T-helper 1 cell treated with Interleukin-12 subunit alpha and Interleukin-12 subunit beta and Interleukin-4 antibody, amounts not matched to agents 30 ng/mL and 1 ng/mL, for 36 hours (primary cell): ENCODE data around the gene RXRG. TPM values are rescaled to one million over a fixed set of nuclear protein-coding genes. Genes with fewer than 3 reads are reported as not detected.

Source experiments
- intact Hi-C: fragments of 100-400 bp; cut with micrococcal nuclease; formaldehyde crosslinking; loops from one replicate; pipeline ENCODE4 v1.15.1; 2024
- total RNA-seq: library from RNA; stranded (reverse); gene quantifications from 2 replicates; pipeline ENCODE4 v1.2.3, GENCODE V29; 2022

Gene RXRG
- total RNA-seq, 1 donor from 2014 or later, result not detected

DNA sequence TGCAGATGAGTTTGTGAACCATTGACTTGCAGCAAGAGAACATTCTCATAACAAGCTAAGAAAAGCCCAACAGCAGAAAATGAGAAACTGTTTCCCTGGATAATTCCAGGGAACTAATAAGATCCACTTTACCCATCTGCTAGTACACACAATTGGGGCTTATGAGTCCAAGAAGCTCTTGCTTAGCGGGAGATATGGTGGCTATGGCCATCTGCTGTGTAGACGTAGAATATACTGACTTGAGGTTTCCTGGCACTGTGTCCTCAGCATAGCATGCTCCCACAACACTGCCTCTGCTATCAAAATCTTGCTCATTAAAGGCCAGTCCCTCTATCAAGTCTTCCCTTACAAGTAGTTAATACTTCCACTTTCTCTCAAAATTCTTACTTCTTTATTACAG lies 6.8 kb upstream of the RXRG start:
- intact Hi-C loops, result no loop called here

DNA sequence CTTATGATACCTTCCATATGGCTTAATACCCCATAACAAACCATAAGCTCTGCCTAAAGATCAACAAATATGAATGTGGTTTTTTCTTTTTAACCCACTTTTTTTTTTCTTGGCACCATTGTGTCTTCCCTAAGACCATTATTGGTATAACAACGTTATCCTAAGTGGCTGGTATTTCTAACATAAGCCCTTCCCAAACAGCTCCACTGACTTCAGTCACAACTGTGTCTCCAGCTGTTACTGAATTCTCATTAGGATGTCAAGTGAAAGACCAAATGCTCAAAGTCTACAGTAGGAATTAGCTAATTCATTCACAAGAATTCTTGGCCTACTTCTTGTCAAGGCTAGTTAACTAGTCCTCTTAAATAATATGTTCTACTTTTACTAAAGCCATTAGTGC lies 4.2 kb upstream of the RXRG start:
- intact Hi-C loops, result no loop called here

- intact Hi-C loops, result no loop called here
Observed at GRCh38 chr1:165445388-165445787, 462 bp upstream of the RXRG start.

DNA sequence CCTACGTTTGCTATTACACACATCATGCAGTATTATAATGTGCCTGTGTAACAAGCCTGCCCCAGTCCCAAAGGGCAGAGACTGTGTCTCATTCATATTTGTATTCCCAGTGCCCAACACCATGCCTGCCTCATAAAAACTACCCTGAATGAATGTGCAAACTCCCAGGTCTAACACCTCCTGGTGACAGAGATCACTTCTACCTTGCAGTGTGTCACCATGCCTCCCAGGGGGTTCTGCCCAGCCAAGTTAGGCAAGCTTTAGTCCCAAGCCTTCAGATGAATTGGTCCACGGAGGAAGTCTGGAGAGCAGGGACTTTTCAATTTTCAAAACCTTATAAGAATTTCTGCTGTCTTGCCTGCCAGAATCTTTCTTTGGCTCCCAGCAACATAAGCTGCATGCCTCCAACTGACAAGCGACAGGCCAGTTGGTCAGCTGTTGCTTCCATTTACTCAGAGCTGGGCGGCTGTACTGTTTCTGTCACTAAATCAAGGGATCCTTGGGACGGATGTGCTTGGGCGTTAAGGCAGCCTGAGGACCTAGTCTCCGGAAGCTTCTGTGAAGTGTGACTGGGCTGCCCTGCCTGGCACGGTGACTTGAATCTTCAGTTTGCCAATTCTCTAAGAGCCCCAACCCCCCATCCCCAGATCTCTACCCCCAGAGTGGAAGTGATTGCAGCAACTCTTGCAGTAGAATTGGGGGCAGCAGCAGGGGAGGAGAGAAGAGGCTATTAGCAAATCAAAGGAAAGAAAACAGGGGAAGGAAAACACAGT lies 1.2 kb downstream of the RXRG start:
- intact Hi-C loops, result no loop called here

DNA sequence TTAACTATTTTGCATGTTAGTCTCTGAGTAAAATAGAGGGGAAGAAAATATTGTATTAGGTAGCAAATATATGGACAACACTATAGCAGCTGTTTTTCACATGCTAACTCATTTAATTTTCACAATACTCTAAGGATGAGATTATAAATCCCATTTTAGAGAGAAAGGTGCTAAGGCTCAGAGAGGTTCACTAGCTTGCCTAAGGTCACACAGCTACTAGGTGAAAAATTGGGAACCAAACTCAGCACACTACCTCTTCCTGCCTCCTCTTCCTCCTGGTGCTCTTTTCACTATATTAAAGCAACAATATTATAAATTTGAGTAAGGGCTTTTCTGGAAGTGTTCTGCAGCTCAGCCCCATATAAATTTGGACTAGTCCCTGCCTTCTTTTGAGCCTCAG lies 2.3 kb downstream of the RXRG start:
- intact Hi-C loops, result no loop called here

GRCh38 chr1:165442053-165442452 lies 2.9 kb downstream of the RXRG start:
- intact Hi-C loops, result no loop called here

GRCh38 chr1:165441166-165441880 lies 3.6 kb downstream of the RXRG start:
- intact Hi-C loops, result no loop called here

DNA sequence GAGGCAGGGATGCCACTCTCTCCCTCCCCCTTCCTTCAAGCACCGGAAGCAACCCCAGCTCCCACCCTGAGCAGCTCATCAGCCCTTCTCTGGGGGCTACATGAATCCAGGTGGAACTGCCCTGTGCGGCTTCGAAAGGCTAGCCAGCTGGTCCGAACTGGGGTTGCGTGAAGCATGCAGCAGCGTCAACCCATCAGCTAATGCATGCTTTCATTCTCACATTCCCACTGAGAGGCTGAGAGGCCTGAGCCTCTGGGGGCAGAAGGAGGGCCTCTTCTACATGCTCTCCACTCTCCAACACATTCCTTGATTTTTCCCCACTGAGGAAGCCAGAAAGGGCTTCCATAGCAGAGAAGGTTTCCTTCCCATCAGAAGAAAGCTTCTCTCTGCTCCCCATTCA lies 5.6 kb downstream of the RXRG start:
- intact Hi-C loops, result no loop called here

DNA sequence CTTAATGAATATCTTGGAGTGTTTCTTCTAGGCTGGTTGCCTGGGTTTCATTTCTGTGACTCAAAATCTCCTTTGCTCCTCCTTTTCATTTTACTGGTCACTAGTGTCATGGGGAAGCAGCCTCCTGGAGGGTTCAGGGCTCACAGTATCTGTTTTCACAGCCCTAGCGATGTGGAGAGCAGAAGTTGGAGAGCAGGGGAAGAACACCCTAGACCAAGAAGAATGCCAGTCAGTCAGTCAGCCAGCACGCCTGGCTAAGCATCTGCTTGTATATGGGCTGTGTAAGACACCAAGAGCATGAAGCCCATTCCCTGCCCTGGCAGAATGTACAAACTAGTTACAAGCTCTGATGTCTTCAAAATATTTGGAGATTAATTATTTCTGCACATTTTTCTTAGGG lies 7.9 kb downstream of the RXRG start:
- intact Hi-C loops, result no loop called here

- intact Hi-C loops, result no loop called here
Observed at GRCh38 chr1:165435801-165436200, 9.1 kb downstream of the RXRG start.

DNA sequence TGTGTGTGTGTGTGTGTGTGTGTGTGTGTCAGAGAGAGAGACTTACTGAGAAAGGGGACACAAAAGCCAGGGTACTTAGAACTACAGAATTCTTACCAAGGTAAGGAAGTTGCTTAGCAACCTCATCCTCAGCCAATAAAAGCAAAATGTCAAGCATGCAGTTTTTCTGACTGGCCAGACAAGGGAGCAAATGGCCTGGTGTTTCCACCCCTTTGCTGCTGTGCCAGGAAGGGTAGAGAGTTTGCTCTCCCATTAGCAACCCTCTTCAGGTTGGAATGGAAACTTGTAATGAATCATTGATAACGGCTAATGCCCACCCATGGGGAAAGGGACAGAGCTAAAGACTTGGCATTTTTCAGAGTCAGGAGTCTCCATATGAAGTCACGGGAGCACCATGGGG lies 10.6 kb downstream of the RXRG start:
- intact Hi-C loops, result no loop called here

- intact Hi-C loops, result no loop called here
Observed at GRCh38 chr1:165431079-165431478, 13.8 kb downstream of the RXRG start.

DNA sequence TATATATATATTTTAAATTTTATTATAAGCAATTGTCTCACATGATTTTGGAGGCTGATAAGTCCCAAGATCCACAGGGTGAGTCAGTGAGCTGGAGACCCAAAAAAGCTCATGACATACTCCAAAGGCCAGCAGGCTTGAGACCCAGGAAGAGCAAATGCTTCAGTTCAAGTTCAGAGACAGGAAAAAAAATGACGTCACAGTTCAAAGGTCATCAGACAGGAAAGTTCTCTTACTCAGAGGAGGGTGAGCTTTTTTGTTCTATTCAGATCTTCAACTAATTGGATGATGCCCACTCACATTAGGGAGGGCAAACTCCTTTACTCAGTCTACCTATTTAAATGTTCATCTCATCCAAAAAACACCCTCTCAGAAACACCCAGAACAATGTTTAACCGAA lies 18.2 kb downstream of the RXRG start:
- intact Hi-C loops, result no loop called here

- intact Hi-C loops, result no loop called here
Observed at GRCh38 chr1:165425621-165426020, 19.3 kb downstream of the RXRG start.

- intact Hi-C loops, result loop anchor here (1.0 kb wide), 4 partner anchors 31 to 1066 kb away; partner anchors contain the start of gene MGST3
Observed at GRCh38 chr1:165424454-165425216, 20.3 kb downstream of the RXRG start.

DNA sequence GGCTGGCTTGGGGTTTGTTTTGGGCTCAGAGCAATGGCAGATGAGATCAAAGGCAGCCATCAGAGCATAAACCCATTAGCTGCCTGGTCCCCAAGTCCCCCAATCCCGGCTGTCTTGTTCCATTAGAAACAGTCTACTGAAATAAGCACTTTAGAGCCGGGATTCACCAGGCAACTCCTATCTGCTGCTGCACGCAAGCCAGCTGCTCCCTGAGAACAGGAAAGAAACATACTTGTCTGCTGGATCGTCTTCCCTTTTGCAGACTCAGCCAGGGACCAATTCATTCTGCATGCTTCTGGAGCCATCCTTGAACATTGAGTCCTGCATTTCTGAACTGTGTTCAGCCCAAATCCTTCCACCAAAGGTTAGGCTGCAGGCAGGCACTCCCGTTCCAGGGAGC lies 21.8 kb downstream of the RXRG start:
- intact Hi-C loops, result no loop called here

DNA sequence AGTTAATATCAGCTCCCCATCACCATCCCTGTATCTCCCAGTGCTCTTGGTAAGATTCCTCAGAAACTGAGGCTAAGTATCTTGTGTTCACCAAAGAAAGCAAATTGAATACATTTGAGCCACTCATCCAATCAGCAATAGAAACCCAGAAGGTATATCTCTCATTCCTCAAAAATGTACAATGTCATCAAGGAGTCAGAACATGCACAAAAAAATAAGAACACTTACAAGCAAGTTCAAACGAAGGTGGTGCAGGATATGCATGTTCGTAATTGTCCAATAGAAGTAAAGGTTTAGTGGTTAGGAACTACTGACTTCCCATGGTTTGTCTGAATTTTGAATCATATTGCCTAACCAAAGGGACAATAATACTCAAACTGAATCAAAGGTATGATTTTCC lies 24.3 kb downstream of the RXRG start:
- intact Hi-C loops, result no loop called here

DNA sequence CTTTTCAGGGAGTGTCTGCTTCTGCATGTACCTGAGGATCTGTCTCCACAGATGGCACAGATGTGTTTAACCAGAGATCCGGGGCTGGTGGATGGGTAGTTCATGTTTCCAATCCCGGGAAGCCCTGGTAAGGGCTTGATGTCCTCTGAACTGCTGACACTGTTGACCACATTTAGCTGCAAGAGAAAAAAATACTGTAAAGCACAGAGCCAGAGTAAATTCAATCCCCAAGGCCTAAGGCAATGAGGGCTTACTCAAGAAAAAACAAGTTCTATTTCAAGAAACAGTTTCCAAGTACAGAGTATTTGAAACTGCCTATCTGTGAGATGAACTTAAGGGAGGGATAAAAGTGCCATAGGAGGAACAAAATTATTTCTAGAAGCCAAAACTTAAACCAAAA lies 25.1 kb downstream of the RXRG start:
- intact Hi-C loops, result no loop called here

DNA sequence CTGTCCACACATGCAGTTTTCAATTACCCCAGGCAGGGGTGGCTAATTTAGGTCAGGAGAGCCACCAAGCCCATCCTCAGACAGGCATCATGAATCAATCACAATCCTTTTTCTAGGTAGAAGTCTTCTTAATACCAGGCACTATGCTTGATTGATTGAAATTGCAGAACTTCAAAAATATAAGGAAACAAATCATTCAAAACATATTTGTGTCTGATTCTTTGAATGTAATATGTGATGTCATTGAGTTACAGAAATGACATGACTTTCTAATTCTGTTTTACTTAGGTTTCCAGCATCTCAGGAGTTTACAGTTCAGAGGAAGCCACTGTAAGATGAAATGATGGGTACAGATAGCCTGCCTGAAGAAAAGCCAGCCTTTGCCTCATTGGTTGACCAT lies 26.7 kb downstream of the RXRG start:
- intact Hi-C loops, result no loop called here

DNA sequence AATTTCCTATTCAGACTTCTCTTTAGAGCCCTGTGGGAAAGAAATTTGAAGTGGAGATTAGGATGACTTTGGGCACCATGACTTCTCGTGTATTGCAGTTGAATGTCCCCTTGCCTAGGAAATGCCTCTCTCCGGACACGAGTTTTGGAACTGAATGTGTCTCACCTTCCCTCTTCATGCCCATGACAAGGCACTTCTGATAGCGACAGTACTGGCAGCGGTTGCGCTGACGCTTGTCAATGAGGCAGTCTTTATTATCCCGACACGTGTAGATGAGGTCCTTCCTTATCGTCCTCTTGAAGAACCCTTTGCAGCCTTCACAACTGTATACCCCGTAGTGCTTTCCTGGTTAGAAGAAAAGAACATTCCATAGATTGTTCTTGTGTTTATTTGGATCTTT lies 28.1 kb downstream of the RXRG start:
- intact Hi-C loops, result no loop called here

- intact Hi-C loops, result no loop called here
Observed at GRCh38 chr1:165415068-165415467, 29.9 kb downstream of the RXRG start.

GRCh38 chr1:165414620-165415019 lies 30.3 kb downstream of the RXRG start:
- intact Hi-C loops, result no loop called here
